Lung (tissue), 12 donors: Measurements from ENCODE around the gene CTDSP1. TPM values are rescaled to one million over a fixed set of nuclear protein-coding genes. Genes with fewer than 3 reads are reported as not detected.
A peak's percentile ranks its signal among the peaks of the same experiment; 100 is the strongest.

Source experiments
- ATAC-seq: fragments of 200-7000 bp; cut with Tn5 transposase; one replicate; pipeline ENCODE4 v1.9.1; 2020; ENCODE audit warnings: moderate number of reproducible peaks; ENCODE audit not compliant: insufficient read depth, low FRiP score
- DNase-seq, 3 donors: peaks; one replicate each; pipeline ENCODE4 v3.0.0-alpha.2; 2013 to 2017
- H3K27ac ChIP-seq, 2 donors: one replicate each; pipeline ENCODE4 v1.5.1; 2013; ENCODE audit warnings: mild to moderate bottlenecking in 2 of 2, moderate library complexity in 2 of 2, control low read depth in 1 of 2, inconsistent platforms in 1 of 2, low read depth in 1 of 2, low read length in 1 of 2
- H3K27me3 ChIP-seq, 3 donors: one replicate each; pipeline ENCODE4 v1.5.1; 2013; ENCODE audit warnings: low read length in 2 of 3; ENCODE audit not compliant: control insufficient read depth in 3 of 3, insufficient read depth in 3 of 3
- H3K36me3 ChIP-seq, 4 donors: one replicate each; pipeline ENCODE4 v1.5.1; 2013; ENCODE audit warnings: low read length in 4 of 4, mild to moderate bottlenecking in 1 of 4, moderate library complexity in 1 of 4; ENCODE audit not compliant: control insufficient read depth in 4 of 4, insufficient read depth in 4 of 4
- H3K4me1 ChIP-seq, 5 donors: one replicate each; pipeline ENCODE4 v1.5.1; 2013; ENCODE audit warnings: low read length in 5 of 5, mild to moderate bottlenecking in 2 of 5, moderate library complexity in 1 of 5; ENCODE audit not compliant: control insufficient read depth in 5 of 5, insufficient read depth in 5 of 5
- H3K4me3 ChIP-seq: one replicate; pipeline ENCODE4 v1.5.1; 2013; ENCODE audit warnings: mild to moderate bottlenecking, control low read depth, moderate library complexity
- H3K9ac ChIP-seq, 2 donors: one replicate each; pipeline ENCODE4 v1.5.1; 2013; ENCODE audit warnings: low read length in 2 of 2, control low read depth in 1 of 2; ENCODE audit not compliant: insufficient read depth in 1 of 2
- H3K9me3 ChIP-seq, 4 donors: one replicate each; pipeline ENCODE4 v1.5.1; 2013; ENCODE audit warnings: low read length in 3 of 4, mild to moderate bottlenecking in 1 of 4, moderate library complexity in 1 of 4; ENCODE audit not compliant: control insufficient read depth in 4 of 4, insufficient read depth in 3 of 4
- WGBS, 2 donors: extraction: QIAGEN DNeasy Blood & Tissue Kit; methylation state at CpG; one replicate each; pipeline ENCODE4 v1.1.7; 2013; 5-methylcytosine and 5-hydroxymethylcytosine counted together
- polyA plus RNA-seq, 2 donors: library from polyadenylated mRNA; stranded (reverse); fragments of 200-250 nt; gene quantifications; one replicate each; pipeline ENCODE4 v1.2.1, GENCODE V29; 2013
- total RNA-seq, 2 donors: library from RNA; depleted of rRNA in 1 of 2; stranded (reverse); fragments of >200 nt in 1 of 2; gene quantifications; one replicate each; pipeline ENCODE4 v1.2.1, GENCODE V29; 2014 to 2021
- TF ChIP-seq, protein P1 (sequence below): IDR thresholded peaks from 2 replicates; pipeline ENCODE4 v1.5.1; 2012; ENCODE audit warnings: mild to moderate bottlenecking; ENCODE audit errors: control extremely low read depth, extremely low read depth
- donor health status: control.
- donor health status: control.
- donor health status: Bipolar disorder and iron deficiency.
- donor health status: healthy.
- donor health status: DM: yes; HTN: yes; CAD: no.

The CTDSP1 gene
- total and polyA plus RNA-seq, 4 donors = 113 to 183 (median 139) TPM

DNA sequence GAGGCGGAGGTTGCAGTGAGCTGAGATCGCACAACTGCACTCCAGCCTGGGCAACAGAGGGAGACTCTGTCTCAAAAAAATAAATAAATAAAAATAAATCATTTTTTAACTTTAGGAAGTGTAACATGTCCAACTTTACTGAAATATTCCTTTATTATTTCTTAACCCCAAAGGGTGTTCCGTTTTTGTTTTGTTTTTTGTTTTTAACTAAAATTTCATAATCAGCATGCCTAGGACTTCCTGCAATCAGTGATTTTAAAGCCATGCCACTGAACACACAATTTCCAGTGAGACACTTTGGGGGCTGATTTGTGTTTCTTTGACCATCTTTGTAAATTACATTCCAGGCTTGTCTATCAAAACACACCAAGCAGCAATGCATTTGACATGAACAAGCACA, 35.9 kb upstream of the CTDSP1 start:
- TF ChIP-seq, protein P1, sequence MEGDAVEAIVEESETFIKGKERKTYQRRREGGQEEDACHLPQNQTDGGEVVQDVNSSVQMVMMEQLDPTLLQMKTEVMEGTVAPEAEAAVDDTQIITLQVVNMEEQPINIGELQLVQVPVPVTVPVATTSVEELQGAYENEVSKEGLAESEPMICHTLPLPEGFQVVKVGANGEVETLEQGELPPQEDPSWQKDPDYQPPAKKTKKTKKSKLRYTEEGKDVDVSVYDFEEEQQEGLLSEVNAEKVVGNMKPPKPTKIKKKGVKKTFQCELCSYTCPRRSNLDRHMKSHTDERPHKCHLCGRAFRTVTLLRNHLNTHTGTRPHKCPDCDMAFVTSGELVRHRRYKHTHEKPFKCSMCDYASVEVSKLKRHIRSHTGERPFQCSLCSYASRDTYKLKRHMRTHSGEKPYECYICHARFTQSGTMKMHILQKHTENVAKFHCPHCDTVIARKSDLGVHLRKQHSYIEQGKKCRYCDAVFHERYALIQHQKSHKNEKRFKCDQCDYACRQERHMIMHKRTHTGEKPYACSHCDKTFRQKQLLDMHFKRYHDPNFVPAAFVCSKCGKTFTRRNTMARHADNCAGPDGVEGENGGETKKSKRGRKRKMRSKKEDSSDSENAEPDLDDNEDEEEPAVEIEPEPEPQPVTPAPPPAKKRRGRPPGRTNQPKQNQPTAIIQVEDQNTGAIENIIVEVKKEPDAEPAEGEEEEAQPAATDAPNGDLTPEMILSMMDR = no peak

DNA sequence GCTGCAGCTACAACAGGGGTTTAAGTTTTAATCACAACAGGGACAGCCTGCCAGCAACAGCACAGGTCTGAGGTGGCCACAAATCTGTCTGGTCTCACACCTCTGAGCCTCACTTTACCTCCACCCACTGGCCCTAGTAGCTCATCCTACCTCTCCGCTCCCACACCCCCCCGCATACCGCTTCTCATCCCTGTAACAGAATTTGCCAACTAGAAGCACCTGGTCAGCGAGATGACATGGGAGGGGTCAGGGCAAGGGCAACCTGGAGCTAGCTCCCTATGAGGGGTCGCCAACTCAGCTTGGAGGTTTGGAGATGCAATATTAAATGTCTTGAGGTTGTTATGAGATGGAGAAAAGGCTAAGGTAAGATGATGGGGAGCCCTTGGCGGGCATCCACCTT, 35.5 kb upstream of the CTDSP1 start:
- peaks cover 0 to 5% (median 0%) of the 10 kb centered on the region in 4 donors for H3K9me3 ChIP-seq
- ATAC-seq = no peak
- H3K4me3 ChIP-seq = no peak overlapping the region
- peak overlapping the region in 1 of 2 donors; percentile 66 for H3K27ac ChIP-seq
- no peak overlapping the region for H3K9ac ChIP-seq
- H3K27me3 ChIP-seq = no peaks in the 10 kb centered on the region
- no peaks in the 10 kb centered on the region for H3K36me3 ChIP-seq
- H3K4me1 ChIP-seq = peaks cover 0 to 12% (median 4%) of the 10 kb centered on the region in 5 donors
- no peak for DNase-seq
- WGBS, 2 donors = 80 to 93% methylated on average over 6 of the region's 6 CpGs
- TF ChIP-seq, protein P1 = no peak

More for the DNA sequence above, 35.9 kb upstream of the CTDSP1 start:
- no peaks in the 10 kb centered on the region for H3K27me3 ChIP-seq
- H3K4me3 ChIP-seq = no peak overlapping the region
- H3K27ac ChIP-seq = no peak overlapping the region
- ATAC-seq = no peak
- peaks cover 0 to 8% (median under 1%) of the 10 kb centered on the region in 5 donors for H3K4me1 ChIP-seq
- no peak for DNase-seq
- peaks cover 0 to 5% (median 0%) of the 10 kb centered on the region in 4 donors for H3K9me3 ChIP-seq
- no peak overlapping the region for H3K9ac ChIP-seq
- no peaks in the 10 kb centered on the region for H3K36me3 ChIP-seq
- WGBS, 2 donors = 62 to 79% methylated on average over 3 of the region's 3 CpGs

DNA sequence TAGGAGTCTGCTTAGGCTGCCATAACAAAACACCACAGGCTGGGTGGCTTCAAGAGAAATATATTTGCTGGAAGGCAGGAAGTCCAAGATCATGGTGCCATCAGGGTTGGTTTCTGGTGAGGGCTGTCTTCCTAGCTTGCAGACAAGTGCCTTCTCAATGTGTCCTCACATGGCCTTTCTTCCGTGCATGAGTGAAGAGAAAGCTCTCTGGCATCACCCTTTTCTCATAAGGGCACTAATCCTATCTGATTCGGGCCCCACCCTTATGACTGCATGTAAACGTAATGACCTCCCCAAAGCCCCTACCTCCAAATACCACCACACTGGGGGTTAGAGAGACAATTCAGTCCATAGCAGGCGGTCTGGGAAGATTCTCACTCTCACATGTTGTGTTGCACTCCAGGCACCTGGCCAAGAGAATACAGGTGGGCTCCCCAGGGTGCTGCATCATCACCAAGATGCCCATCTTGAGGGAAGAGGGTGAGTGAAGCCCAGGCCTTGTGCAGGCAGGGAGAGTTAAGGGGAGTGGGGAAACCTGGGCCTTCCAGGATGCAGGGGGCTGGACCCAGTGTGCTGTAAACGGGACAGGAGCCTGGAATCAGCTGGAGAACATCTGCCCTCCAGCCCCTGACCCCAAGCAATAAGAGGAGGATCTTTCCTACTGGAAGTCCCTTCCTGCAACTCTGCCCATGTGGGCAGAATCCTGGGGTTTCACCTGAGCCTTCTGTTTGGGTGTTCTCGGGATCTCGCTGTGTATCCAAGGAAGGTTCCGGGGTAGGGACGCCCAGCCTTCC, 32.9 kb upstream of the CTDSP1 start:
- Histone ChIP-seq H3K9me3 (peaks cover 0 to 5% (median 0%) of the 10 kb centered on the region in 4 donors), H3K4me1 (peaks cover 0 to 18% (median 10%) of the 10 kb centered on the region in 5 donors), H3K36me3 (no peaks in the 10 kb centered on the region), H3K9ac (peak overlapping the region in 1 of 2 donors; percentile 46), H3K4me3 (no peak overlapping the region), H3K27ac (peak overlapping the region; percentile 90 to 97), H3K27me3 (no peaks in the 10 kb centered on the region)
- DNase-seq (no peak), ATAC-seq (no peak)
- TF ChIP-seq, protein P1 = no peak
- WGBS, 2 donors = 86 to 91% methylated on average over 9 of the region's 9 CpGs
